D721Med (cell line): ENCODE data around the gene LTO1.

Experiments used
- DNase-seq: peaks from one replicate; pipeline ENCODE4 v3.0.0; 2011; ENCODE audit warnings: low spot score; ENCODE audit not compliant: insufficient read length
- FAIRE-seq: peaks from 2 replicates; lab custom pipeline; 2011; peaks lifted over from hg19 to GRCh38; lab: Jason Lieb, UNC
- CTCF ChIP-seq: IDR thresholded peaks from 2 replicates; pipeline ENCODE4 v1.5.1; 2012; ENCODE audit warnings: mild to moderate bottlenecking, control low read depth; ENCODE audit not compliant: insufficient read depth; ENCODE audit errors: missing control alignments

Gene LTO1

GRCh38 chr11:69677749-69678148 is 2.6 kb upstream of the LTO1 start:
- no peak for TF ChIP-seq CTCF
- FAIRE-seq (no peak), DNase-seq (no peak)

GRCh38 chr11:69674267-69674885 is 777 bp downstream of the LTO1 start:
- no peak for TF ChIP-seq CTCF
- DNase-seq (no peak), FAIRE-seq (no peak)

- TF ChIP-seq CTCF = no peak
- FAIRE-seq (no peak), DNase-seq (no peak)
Measured at GRCh38 chr11:69671734-69672465, 3.3 kb downstream of the LTO1 start.

GRCh38 chr11:69670158-69670845 is 4.9 kb downstream of the LTO1 start:
- DNase-seq (peak; percentile 96), FAIRE-seq (no peak)
- peak; percentile 84 for TF ChIP-seq CTCF

GRCh38 chr11:69669486-69669885 is 5.7 kb downstream of the LTO1 start:
- DNase-seq (no peak), FAIRE-seq (no peak)
- no peak for TF ChIP-seq CTCF

- no peak for TF ChIP-seq CTCF
- FAIRE-seq = no peak
- DNase-seq = peak; percentile 8
Measured at GRCh38 chr11:69667619-69668604, 7.2 kb downstream of the LTO1 start.
